H9 (cell line): ENCODE data around the gene GALNT7. TPM values are rescaled to one million over a fixed set of nuclear protein-coding genes. Genes with fewer than 3 reads are reported as not detected.

Experiments
- DNase-seq: peaks from one replicate; pipeline ENCODE4 v3.0.0-alpha.2; 2017
- H2AFZ ChIP-seq: one replicate; pipeline ENCODE4 v1.6.1; 2013; ENCODE audit warnings: mild to moderate bottlenecking, low read length, control low read depth, moderate library complexity
- H2AK5ac ChIP-seq: 2 replicates; pipeline ENCODE4 v1.6.1; 2013; ENCODE audit warnings: low read length, control low read depth, mixed read lengths; ENCODE audit not compliant: insufficient read length
- H2BK120ac ChIP-seq: one replicate; pipeline ENCODE4 v1.6.1; 2013; ENCODE audit warnings: low read depth, mild to moderate bottlenecking, low read length, control low read depth, inconsistent platforms; ENCODE audit not compliant: poor library complexity, severe bottlenecking
- H2BK12ac ChIP-seq: 2 replicates; pipeline ENCODE4 v1.6.1; 2013; ENCODE audit warnings: low read length, control low read depth, mixed read lengths, low read depth; ENCODE audit not compliant: insufficient read length
- H2BK15ac ChIP-seq: 2 replicates; pipeline ENCODE4 v1.6.1; 2013; ENCODE audit warnings: low read depth, low read length, control low read depth
- H2BK20ac ChIP-seq: one replicate; pipeline ENCODE4 v1.6.1; 2013; ENCODE audit warnings: low read depth, mild to moderate bottlenecking, low read length, control low read depth, inconsistent platforms; ENCODE audit not compliant: poor library complexity, severe bottlenecking
- H2BK5ac ChIP-seq: 2 replicates; pipeline ENCODE4 v1.6.1; 2013; ENCODE audit warnings: low read length, control low read depth, mixed read lengths; ENCODE audit not compliant: insufficient read length
- H3K14ac ChIP-seq: 2 replicates; pipeline ENCODE4 v1.6.1; 2013; ENCODE audit warnings: low read length, control low read depth; ENCODE audit not compliant: insufficient read depth
- H3K18ac ChIP-seq: 2 replicates; pipeline ENCODE4 v1.6.1; 2013; ENCODE audit warnings: low read depth, mild to moderate bottlenecking, mixed read lengths, low read length, control low read depth; ENCODE audit not compliant: insufficient read length
- H3K23ac ChIP-seq: 2 replicates; pipeline ENCODE4 v1.6.1; 2013; ENCODE audit warnings: low read length, control low read depth, mixed read lengths, low read depth; ENCODE audit not compliant: insufficient read length
- H3K23me2 ChIP-seq: 2 replicates; pipeline ENCODE4 v1.6.1; 2013; ENCODE audit warnings: low read depth, mild to moderate bottlenecking, mixed read lengths, low read length, control low read depth; ENCODE audit not compliant: insufficient read length, poor library complexity, severe bottlenecking
- H3K27ac ChIP-seq: 2 replicates; pipeline ENCODE4 v1.5.1; 2013; ENCODE audit warnings: low read length, control low read depth, mixed read lengths, low read depth; ENCODE audit not compliant: insufficient read length
- H3K27me3 ChIP-seq: 2 replicates; pipeline ENCODE4 v1.6.1; 2013; ENCODE audit warnings: low read length, control low read depth, inconsistent platforms; ENCODE audit not compliant: insufficient read depth
- H3K4ac ChIP-seq: 2 replicates; pipeline ENCODE4 v1.6.1; 2013; ENCODE audit warnings: low read depth, mild to moderate bottlenecking, control low read depth, inconsistent platforms, low read length, moderate library complexity
- H3K4me1 ChIP-seq: 2 replicates; pipeline ENCODE4 v1.6.1; 2013; ENCODE audit warnings: low read length, control low read depth, inconsistent platforms; ENCODE audit not compliant: insufficient read depth
- H3K4me2 ChIP-seq: 2 replicates; pipeline ENCODE4 v1.6.1; 2013; ENCODE audit warnings: low read length, control low read depth, mixed read lengths; ENCODE audit not compliant: insufficient read length, insufficient read depth
- H3K56ac ChIP-seq: 2 replicates; pipeline ENCODE4 v1.6.1; 2013; ENCODE audit warnings: low read depth, mild to moderate bottlenecking, mixed read lengths, low read length, control low read depth; ENCODE audit not compliant: insufficient read length
- H3K79me1 ChIP-seq: 2 replicates; pipeline ENCODE4 v1.6.1; 2013; ENCODE audit warnings: low read depth, mild to moderate bottlenecking, moderate library complexity, low read length, control low read depth, inconsistent platforms; ENCODE audit not compliant: insufficient read depth, poor library complexity, severe bottlenecking
- H3K79me2 ChIP-seq: 2 replicates; pipeline ENCODE4 v1.6.1; 2013; ENCODE audit warnings: low read length, control low read depth, inconsistent platforms; ENCODE audit not compliant: insufficient read depth
- H3K9ac ChIP-seq: 2 replicates; pipeline ENCODE4 v1.6.1; 2013; ENCODE audit warnings: low read length, control low read depth, mixed read lengths; ENCODE audit not compliant: insufficient read length; ENCODE audit errors: extremely low read depth
- H3K9me3 ChIP-seq: one replicate; pipeline ENCODE4 v1.6.1; 2013; ENCODE audit warnings: low read depth, low read length, inconsistent platforms; ENCODE audit not compliant: control insufficient read depth
- H3T11ph ChIP-seq: one replicate; pipeline ENCODE4 v1.6.1; 2013; ENCODE audit warnings: mild to moderate bottlenecking, low read length, control low read depth, inconsistent platforms
- H4K20me1 ChIP-seq: one replicate; pipeline ENCODE4 v1.6.1; 2013; ENCODE audit not compliant: control insufficient read depth, insufficient read length, insufficient read depth
- H4K5ac ChIP-seq: 2 replicates; pipeline ENCODE4 v1.6.1; 2013; ENCODE audit warnings: low read depth, mild to moderate bottlenecking, mixed read lengths, low read length, control low read depth; ENCODE audit not compliant: insufficient read length
- H4K8ac ChIP-seq: replicated peaks from 2 replicates; pipeline ENCODE4 v1.6.1; 2013; ENCODE audit warnings: low read length, control low read depth, mixed read lengths, low read depth; ENCODE audit not compliant: insufficient read length
- H4K91ac ChIP-seq: 2 replicates; pipeline ENCODE4 v1.6.1; 2013; ENCODE audit warnings: low read depth, mild to moderate bottlenecking, moderate library complexity, mixed read lengths, low read length, control low read depth; ENCODE audit not compliant: insufficient read length
- H3K27ac Mint-ChIP-seq, 3 experiments: 2 replicates in 2 of 3; 3 replicates in 1 of 3; pipeline ENCODE4 v1.8.0; 2020 to 2021; ENCODE audit warnings: mixed read lengths in 3 of 3, mild to moderate bottlenecking in 1 of 3, moderate library complexity in 1 of 3
- H3K27me3 Mint-ChIP-seq: 2 replicates; pipeline ENCODE4 v1.8.0; 2021; ENCODE audit warnings: low read depth, mild to moderate bottlenecking, moderate library complexity, mixed read lengths
- H3K36me3 Mint-ChIP-seq, 3 experiments: 2 replicates in 2 of 3; 3 replicates in 1 of 3; pipeline ENCODE4 v1.8.0; 2020 to 2021; ENCODE audit warnings: low read depth in 3 of 3, mixed read lengths in 3 of 3; ENCODE audit not compliant: insufficient read depth in 1 of 3
- H3K4me1 Mint-ChIP-seq, 2 experiments: 2 replicates each; pipeline ENCODE4 v1.8.0; 2020; ENCODE audit warnings: mixed read lengths in 2 of 2
- H3K4me3 Mint-ChIP-seq, 2 experiments: 2 replicates in 1 of 2; 3 replicates in 1 of 2; pipeline ENCODE4 v1.8.0; 2020 to 2021; ENCODE audit warnings: mild to moderate bottlenecking in 2 of 2, mixed read lengths in 2 of 2, moderate library complexity in 1 of 2
- H3K9me3 Mint-ChIP-seq, 2 experiments: 2 replicates in 1 of 2; 3 replicates in 1 of 2; pipeline ENCODE4 v1.8.0; 2020; ENCODE audit warnings: mild to moderate bottlenecking in 2 of 2, mixed read lengths in 2 of 2, moderate library complexity in 1 of 2
- whole genome bisulfite sequencing: extraction: QIAGEN DNeasy Blood & Tissue Kit; methylation state at CpG from one replicate; pipeline ENCODE4 v1.1.7; 2013; ENCODE audit warnings: missing lambda C conversion rate, low lambda C conversion rate, mixed read lengths; ENCODE audit not compliant: insufficient read length; ENCODE audit errors: extremely low coverage; 5-methylcytosine and 5-hydroxymethylcytosine counted together
- total RNA-seq: library from RNA; stranded (reverse); gene quantifications from 2 replicates; pipeline ENCODE4 v1.2.1, GENCODE V29; 2021
- TF ChIP-seq, protein P1 (sequence below): fragments of 200-600 bp; sonication (generic); conservative IDR thresholded peaks from 3 replicates; pipeline ENCODE4 v1.8.0; 2021; ENCODE audit warnings: antibody characterized with exemption, mild to moderate bottlenecking

GALNT7 gene
- total RNA-seq, 1 experiment from 2014 or later, result 57.3 TPM

DNA sequence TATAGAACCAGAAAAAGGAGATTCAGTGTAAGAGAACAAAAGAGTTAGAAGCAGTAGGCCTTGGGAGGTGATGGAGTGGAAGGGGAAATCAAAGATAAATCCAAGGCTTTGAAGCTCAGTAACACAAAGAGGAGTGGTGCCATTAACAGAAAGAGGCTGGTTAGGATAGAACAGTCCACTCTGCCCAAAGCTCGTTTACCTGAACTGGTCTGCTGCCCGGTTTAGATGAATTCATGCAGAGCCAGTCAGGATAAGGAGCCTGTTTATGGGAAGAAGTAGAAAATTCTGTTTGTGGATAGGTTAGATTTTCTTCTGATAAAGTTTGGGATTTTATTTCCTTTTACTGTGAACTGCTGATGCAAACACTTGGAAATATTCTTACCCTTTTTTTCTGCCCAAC lies 85.0 kb downstream of the GALNT7 start:
- no peak overlapping the region for H3K14ac ChIP-seq
- H2AK5ac ChIP-seq, result no peak overlapping the region
- Mint-ChIP-seq H3K4me3 (no peak overlapping the region), H3K4me1 (peaks cover 44 to 63% of the 10 kb centered on the region in 2 experiments), H3K27me3 (no peaks in the 10 kb centered on the region), H3K9me3 (no peaks in the 10 kb centered on the region), H3K27ac (no peak overlapping the region; a peak in 1 of 7 replicates), H3K36me3 (peaks cover 2 to 11% (median 5%) of the 10 kb centered on the region in 3 experiments; a peak in 4 of 7 replicates)
- H4K8ac ChIP-seq, result no peak overlapping the region
- no CpG with 5 or more reads among the region's 2 CpGs for WGBS
- no peaks in the 10 kb centered on the region for H3K27me3 ChIP-seq
- H3K9me3 ChIP-seq, result no peaks in the 10 kb centered on the region
- no peak overlapping the region for H4K91ac ChIP-seq
- no peak overlapping the region for H4K5ac ChIP-seq
- no peak overlapping the region for H3K4ac ChIP-seq
- no peak overlapping the region for H3T11ph ChIP-seq
- H3K27ac ChIP-seq, result no peak overlapping the region
- H2BK5ac ChIP-seq, result no peak overlapping the region
- H2AFZ ChIP-seq, result no peak overlapping the region
- no peak overlapping the region for H2BK12ac ChIP-seq
- DNase-seq, result no peak
- TF ChIP-seq, protein P1, sequence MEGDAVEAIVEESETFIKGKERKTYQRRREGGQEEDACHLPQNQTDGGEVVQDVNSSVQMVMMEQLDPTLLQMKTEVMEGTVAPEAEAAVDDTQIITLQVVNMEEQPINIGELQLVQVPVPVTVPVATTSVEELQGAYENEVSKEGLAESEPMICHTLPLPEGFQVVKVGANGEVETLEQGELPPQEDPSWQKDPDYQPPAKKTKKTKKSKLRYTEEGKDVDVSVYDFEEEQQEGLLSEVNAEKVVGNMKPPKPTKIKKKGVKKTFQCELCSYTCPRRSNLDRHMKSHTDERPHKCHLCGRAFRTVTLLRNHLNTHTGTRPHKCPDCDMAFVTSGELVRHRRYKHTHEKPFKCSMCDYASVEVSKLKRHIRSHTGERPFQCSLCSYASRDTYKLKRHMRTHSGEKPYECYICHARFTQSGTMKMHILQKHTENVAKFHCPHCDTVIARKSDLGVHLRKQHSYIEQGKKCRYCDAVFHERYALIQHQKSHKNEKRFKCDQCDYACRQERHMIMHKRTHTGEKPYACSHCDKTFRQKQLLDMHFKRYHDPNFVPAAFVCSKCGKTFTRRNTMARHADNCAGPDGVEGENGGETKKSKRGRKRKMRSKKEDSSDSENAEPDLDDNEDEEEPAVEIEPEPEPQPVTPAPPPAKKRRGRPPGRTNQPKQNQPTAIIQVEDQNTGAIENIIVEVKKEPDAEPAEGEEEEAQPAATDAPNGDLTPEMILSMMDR, result no peak
- no peak overlapping the region for H3K18ac ChIP-seq
- no peak overlapping the region for H3K4me2 ChIP-seq
- no peak overlapping the region for H2BK120ac ChIP-seq
- H4K20me1 ChIP-seq, result no peaks in the 10 kb centered on the region
- H3K56ac ChIP-seq, result no peak overlapping the region
- no peak overlapping the region for H2BK15ac ChIP-seq
- H2BK20ac ChIP-seq, result no peak overlapping the region
- H3K9ac ChIP-seq, result no peak overlapping the region
- H3K23me2 ChIP-seq, result no peaks in the 10 kb centered on the region
- H3K79me2 ChIP-seq, result peaks cover 5% of the 10 kb centered on the region; the same call in 1 of the 2 replicates
- peaks cover 4% of the 10 kb centered on the region for H3K79me1 ChIP-seq
- peaks cover 14% of the 10 kb centered on the region; the same call in 1 of the 2 replicates for H3K4me1 ChIP-seq
- H3K23ac ChIP-seq, result no peak overlapping the region
